GM21526 (cell line): ENCODE data around the gene GPATCH2.

Experiments
- ATAC-seq: cut with Tn5 transposase; IDR thresholded peaks from one replicate; pipeline ENCODE4 v1.9.1; 2021; ENCODE audit warnings: moderate library complexity; ENCODE audit not compliant: unreplicated experiment, low FRiP score

The GPATCH2 gene

DNA sequence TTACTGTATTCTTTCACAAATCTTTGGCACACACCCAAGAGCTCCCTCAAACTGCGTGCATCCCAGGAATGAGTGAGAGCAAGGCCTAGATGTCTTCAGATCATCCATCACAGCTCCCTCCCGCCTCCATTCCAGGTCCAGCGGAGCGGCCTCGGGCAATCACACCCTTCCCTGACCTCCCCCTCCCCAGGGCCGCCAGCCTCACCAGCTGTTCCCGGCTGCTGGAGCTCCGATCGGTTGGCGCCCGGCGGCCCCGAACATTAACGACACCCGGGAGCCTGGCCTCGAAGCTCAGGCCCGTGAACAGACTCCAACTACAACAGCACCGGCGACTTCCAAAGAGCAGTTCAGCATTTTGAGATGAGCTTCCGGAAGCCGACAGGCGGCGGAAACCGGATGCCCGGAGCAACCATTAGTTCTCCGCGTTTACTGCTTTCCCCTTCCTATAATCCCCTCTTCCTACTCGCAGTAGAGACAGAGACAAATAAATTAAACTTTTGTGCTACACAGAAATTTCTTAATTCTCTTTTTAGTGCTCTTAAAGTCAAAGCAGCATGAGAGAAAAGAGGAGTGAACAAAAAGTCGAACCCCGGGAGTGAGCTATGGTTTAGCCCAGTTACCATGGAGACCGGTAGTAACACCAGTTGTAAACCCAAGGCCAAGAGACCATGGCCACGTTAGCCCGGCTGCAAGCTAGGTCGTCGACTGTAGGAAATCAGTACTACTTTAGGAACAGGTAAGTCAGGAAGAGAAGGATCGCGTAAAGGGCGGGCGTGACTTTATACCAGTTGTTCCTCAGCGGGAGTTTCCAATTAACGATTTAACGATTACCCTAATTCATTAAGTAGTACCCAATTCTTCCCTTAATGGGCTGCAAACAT, at the start of gene GPATCH2, which contains the start of gene SPATA17:
Gene GPATCH2 (minus strand): TSS at position 380 of the 881 bp plus-strand sequence. CDS start 119 bp downstream, at position 261.
Gene SPATA17 (plus strand): TSS at position 634 of the 881 bp plus-strand sequence. CDS start 35 bp downstream, at position 669.
- ATAC-seq, result peak; percentile 98

DNA sequence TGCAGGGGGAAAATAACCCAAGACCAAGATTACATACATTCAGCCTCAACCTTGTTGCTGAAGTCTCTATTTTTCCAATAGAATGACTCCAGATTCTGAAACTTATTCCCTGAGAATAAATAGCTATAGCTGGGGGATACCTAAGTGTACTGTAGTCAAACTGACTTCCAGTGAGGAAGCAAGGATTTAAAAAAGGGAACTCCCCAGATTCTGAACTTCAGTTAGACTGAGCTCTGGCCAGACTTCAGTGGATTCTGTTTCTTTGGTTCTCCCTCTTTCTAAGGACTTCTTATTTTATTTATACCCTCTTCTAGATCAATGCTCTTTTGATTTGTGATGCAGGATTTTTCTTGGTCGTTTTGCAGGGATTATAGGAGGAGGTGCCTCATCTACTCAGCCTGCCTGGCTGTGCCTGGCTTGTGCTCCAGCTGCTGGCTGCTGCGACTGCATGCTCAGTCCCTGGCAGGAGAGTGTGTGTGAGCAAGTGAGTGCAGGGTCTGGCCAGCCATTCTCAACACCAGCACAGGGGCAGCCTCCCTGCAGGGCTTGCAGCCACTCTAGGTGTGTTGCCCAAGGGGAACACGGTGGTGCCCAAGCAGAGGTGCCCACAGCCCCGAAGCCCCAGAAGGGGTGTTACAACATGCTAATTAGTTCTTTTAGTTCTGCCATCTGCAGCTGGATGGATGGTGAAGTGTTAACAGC, 43.3 kb upstream of the GPATCH2 start:
- no peak for ATAC-seq

DNA sequence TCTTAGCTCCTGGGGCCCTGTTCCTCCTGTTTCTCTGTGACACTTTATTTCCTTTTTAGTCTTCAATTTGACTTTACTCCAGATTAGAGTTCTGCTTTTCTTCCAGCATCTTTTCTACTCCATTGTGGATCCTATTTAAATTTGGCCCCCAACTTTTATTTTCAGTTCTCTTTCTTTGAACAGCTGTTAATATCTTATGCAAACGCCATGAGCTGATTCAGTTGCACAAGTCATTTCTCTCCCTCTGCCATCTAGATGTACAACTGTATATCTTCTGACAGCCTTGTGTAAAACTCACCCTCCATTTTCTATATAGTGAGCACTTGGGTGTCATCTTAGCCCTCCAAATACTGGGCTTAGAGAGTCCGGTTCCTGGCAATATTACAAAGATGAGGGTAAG, 42.5 kb upstream of the GPATCH2 start:
- peak; percentile 89 for ATAC-seq

DNA sequence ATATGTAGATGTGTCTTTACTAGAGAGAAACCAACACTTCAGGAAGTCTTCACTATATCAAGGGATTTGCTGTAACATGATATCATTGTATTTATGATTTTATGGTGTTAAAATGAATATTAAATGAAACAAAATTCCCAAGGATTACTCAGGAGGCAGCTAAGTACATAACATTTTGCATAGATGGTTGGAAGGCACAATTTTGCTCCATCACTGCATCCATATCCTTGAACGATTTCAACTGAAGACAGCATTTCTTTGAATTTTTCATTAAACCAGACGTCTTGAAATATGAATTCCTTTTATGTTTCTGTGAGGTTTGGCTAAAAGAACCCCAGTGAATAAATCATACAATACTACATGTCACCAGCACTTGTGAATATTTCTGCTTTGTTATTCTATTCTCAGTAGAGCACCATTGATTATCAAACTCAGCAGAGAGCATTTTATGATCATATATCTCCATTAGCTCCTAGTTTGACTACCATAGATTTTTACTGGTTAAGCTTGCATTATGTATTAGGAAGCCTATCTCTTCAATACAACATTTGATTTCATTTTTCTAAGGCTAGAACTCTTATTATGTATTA, 37.6 kb upstream of the GPATCH2 start:
- no peak for ATAC-seq

- no peak for ATAC-seq
Measured at GRCh38 chr1:217661407-217661806, 30.5 kb upstream of the GPATCH2 start.

GRCh38 chr1:217660353-217661062, 29.6 kb upstream of the GPATCH2 start:
- ATAC-seq, result no peak

DNA sequence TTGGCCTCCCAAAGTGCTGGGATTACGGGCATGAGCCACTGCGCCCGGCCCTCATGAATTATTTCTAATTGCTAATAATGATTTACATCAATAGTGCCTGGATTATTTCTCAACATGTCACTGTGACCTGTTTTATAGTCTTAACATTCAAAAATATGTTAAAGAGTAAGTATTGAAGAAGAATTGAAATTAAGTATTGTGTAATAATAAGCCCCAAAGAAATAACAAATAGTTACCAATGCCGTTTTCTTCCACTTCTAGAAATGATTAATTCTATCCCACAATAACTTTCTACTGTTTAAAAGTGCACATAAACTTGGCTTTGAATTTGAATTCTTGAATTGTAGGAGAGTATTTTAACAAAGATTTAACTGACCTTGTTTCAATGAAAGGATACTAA, 19.8 kb upstream of the GPATCH2 start:
- ATAC-seq, result no peak

- no peak for ATAC-seq
Measured at GRCh38 chr1:217647791-217648190, 16.9 kb upstream of the GPATCH2 start.

DNA sequence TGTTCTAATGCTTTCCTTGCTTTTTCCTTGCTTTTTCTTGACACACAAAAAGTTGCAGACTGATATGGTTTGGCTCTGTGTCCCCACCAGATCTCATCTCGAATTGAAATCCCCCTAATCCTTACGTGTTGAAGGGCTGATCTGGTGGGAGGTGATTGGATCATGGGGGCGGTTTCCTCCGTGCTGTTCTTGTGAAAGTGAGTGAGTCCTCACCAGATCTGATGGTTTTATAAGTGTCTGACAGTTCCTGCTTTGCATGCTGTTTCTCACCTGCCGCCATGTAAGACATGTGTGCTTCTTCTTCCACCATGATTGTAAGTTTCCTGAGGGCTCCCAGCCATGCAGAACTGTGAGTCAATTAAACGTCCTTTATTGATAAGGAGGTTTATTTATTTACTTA, 11.6 kb upstream of the GPATCH2 start:
- no peak for ATAC-seq

DNA sequence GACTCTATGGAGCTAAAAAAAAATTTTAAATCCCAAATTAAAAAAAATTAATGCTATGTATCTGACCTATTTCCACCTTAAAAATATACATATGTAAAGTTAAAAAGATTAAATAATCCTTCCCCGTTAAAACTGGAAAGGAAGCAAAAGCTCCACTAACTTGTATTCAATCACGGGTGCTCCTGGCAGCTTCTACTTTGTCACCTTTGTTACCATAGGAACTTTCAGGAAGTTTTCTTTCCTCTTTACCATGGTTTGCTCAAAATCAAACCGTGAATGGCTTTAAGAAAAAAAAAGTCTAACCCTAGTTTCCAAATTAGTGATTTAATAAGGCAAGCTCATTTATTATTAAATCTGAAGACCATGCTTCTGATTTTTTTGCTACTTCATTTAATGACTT, 3.5 kb downstream of the GPATCH2 start:
- no peak for ATAC-seq

DNA sequence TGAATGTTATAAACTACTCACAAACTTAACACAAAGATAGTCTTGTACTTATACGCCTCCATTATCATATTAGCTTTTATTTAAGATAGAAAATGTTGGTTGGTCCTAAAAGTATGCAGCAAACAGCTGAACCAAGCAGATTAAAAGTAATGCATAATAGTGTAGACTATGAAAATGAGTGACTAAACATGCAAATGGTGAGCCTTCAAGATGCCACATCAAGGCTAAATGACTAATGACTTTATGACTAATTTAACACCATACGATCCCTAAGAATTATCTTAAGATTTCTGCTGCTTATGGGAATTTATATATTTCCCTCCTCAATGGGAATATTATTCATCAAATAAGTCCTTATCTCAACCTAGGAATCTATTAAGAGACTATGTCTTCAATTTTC, 4.6 kb downstream of the GPATCH2 start:
- no peak for ATAC-seq

- no peak for ATAC-seq
Measured at GRCh38 chr1:217622042-217622441, 8.8 kb downstream of the GPATCH2 start.

DNA sequence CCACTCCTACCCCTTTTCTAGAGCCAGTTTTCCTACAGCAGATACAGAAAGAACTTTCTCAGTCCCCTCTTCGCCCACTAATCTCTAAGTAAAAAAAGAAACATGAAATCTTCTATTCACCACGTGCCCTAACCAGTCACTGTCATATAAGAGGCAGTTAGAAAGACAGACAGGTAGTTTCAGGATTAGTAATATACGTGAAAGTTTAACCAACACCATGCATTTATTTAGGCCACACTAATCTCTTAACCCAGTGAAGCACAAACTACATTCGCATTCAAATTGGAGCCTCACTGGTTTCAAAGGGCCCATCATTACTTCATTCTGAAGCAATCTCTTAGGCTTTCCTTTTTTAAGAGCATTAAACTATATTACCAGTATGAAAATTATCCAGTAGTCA, 10.1 kb downstream of the GPATCH2 start:
- peak; percentile 100 for ATAC-seq

GRCh38 chr1:217617126-217617525, 13.8 kb downstream of the GPATCH2 start:
- no peak for ATAC-seq

DNA sequence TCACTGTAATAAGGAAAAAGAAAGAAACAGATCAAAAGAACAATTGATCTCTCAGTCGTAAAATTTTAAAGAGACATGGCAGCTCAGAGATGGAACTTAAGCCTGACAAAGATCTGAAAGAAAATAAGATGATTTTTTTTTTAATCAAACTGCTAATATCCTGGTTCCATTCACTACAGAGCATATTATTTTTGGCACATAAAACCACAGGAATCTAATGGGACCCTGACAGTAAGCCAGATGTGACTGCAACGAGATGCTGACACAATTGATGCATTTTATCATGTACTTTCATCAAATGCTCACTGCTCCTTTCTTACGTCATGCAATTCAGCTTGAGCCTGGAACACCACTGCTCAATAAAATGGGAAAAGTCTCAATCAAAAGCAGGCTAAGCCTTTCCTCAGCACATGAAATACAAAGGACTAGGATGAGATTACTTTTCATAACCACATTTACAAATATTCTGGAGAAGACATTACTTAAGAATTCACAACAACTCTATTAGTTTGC, 16.6 kb downstream of the GPATCH2 start:
- no peak for ATAC-seq

DNA sequence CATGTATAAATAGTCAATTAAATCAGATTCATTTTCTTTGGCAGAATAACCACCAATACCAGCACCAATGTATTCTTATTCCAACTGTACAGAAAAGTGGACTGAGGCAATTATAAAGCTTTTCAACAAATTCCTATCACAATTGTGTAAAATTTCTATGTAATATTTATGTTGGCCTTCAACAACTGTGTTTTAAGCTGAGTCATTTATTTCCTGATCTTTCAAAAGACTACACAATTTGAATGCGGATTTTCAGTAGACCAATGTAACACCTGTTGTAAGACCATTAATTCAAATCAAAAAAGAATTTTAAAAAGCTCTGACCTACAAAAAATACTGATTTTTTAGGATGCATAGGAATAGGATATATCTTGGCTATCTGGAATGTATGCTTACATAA, 25.5 kb downstream of the GPATCH2 start:
- no peak for ATAC-seq

- no peak for ATAC-seq
Measured at GRCh38 chr1:217602380-217602779, 28.5 kb downstream of the GPATCH2 start.

GRCh38 chr1:217599154-217599553, 31.7 kb downstream of the GPATCH2 start:
- ATAC-seq, result no peak

- no peak for ATAC-seq
Measured at GRCh38 chr1:217590598-217590997, 40.3 kb downstream of the GPATCH2 start.

GRCh38 chr1:217586586-217586985, 44.3 kb downstream of the GPATCH2 start:
- ATAC-seq, result no peak
